Stimulated activated CD8-positive, alpha-beta memory T cell treated with anti-CD3 and anti-CD28 coated beads, Interleukin-12 subunit alpha, Interleukin-12 subunit beta, amount 100 ng/mL, for 24 hours (primary cell): ENCODE data around the gene FBXL5.
"Not testable (repeated sequence)": the region's sequence is repeated elsewhere in the genome, so short reads cannot be mapped to it uniquely, and the experiment has no call there.

Experiments
- DNase-seq: peaks from one replicate; pipeline ENCODE4 v3.0.0-alpha.2; 2020; ENCODE audit errors: extremely low read depth

Gene FBXL5

DNA sequence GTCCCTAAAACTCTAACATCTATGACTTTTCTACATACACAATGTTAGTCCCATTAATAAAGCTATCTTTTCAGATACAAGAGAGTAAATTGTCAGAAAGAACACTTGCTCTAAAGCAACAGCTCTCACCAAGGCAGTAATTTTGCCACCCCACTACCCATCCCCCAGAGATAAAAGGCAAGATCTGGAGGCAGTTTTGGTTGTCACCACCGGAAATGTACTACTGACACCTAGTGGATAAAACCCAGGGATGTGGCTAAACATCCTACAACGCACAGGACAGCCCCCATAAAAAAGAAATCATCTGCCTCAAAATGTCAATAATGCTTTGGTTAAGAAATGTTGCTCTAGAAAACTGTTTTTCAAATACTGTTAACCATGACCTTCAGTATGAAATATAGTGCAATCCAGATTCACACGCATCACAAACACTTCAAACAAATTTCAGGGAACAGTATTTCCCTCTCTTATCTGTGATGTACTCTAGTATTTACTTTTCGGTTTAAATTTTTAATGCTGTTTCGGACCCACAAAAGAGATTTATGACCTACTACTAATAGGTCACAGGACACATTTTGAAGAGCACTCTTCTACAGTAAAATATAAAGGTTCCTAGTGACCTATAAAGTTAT lies 5.1 kb downstream of the FBXL5 start:
- peak; percentile 12 for DNase-seq

DNA sequence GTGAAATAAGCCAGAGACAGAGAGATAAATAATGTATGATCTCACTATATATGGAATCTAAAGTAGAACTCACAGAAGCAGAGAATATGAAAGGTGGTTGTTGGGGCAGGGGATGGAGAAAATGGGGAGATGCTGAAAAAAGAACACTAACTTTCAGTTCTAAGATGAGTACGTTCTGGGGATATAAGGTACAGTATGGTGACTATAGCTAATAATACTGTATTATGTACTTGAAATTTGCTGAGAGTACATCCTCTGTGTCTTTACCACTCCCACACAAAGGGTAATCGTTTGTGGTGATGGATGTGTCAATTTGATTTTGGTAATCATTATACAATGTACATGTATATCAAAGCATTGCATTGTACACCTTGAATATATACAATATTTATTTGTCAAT lies 6.6 kb downstream of the FBXL5 start:
- DNase-seq: no peak

DNA sequence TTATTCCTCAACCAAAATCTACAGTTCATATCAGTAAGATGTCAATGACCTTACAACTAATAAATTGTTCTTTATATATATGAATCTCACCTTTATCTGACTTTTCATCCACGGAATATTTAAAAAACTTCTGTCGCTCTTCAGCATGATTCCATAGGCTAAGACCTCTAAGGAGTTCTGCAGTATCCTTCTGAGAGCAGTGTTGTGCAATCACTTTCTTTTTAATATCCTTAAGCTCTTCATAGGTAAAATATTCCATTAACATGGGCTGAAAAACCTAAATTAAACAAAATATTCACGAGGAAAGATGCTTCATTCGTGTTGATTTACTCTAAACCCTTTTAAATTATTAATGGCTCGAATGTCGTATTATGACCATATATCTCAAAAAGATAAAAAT lies 16.7 kb downstream of the FBXL5 start:
- no peak for DNase-seq

DNA sequence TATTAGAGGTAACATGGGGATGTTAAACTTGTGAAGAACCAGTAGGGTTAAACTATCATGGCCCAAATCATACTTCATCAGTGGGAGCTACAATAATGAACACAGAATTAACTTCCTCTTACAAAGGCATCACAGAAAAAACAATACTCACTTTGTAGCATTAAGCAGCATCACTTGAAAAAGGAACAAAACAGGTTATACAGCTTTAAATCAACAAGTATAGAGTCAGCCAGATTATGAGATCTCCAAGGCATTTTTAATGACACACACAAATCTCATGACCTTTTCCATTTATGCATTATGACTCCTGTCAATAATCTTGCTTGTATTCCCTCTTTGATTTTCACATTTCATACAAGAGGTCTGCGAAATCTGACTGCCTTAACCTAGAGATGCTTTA lies 18.3 kb downstream of the FBXL5 start:
- DNase-seq: no peak

DNA sequence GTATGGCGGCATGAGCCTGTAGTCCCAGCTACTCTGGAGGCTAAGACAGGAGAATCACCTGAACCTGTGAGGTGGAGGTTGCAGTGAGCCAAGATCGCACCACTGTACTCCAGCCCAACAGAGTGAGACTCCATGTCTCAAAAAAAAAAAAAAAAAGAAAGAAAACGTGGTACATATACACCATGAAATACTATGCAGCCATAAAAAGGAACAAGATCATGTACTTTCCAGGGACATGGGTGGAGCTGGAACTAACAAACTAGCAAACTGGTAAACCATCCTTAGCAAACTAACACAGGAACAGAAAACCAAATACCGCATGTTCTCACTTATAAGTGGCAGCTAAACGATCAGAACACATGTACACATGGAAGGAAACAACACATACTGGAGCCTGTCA lies 37.8 kb downstream of the FBXL5 start:
- not testable (repeated sequence) for DNase-seq

DNA sequence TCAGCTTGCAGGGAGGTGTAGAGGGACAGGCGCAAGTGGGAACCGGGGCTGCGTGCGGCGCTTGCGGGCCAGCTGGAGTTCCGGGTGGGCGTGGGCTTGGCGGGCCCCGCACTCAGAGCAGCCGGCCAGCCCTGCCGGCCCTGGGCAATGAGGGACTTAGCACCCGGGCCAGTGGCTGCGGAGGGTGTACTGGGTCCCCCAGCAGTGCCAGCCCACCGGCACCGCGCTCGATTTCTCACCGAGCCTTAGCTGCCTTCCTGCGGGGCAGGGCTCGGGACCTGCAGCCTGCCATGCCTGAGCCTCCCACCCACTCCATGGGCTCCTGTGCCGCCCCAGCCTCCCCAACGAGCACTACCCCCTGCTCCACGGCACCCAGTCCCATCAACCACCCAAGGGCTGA lies 40.3 kb downstream of the FBXL5 start:
- DNase-seq: not testable (repeated sequence)

DNA sequence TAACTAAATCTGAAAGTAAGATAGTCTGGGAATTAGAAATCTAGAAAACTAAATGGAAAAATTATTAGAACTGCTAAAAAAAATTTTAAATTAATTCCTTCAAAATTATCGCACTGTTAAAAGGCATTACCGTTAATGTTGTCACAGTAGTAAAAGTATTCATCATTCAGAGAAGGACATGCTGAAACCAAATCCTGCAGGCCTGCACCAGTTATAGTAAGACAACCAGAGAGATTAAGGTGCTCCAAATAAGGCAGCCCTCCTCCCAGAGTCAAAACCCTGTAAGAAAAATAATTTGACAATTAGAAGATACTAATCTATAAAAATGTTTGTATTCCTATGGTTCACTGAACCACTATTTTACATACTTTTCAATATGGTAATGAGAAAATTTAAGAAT lies 43.0 kb downstream of the FBXL5 start:
- DNase-seq: no peak

DNA sequence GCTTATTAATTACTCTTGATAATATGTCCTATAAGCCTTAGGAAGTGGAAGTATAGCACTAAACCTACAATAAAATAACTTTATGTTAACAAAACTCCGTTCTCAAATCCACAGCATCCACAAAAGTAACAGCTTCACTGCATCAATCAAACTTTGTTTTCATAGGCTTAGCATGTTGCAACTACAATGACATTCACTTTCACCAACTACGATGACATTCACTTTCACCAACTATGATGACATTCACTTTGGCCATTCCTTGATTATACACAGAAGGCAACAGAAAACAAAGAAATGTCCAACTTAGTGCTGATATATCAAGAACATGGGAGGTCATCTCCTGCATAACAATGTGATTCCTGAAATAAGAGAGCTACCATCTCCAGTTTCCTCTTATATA lies 44.3 kb downstream of the FBXL5 start:
- DNase-seq: no peak

DNA sequence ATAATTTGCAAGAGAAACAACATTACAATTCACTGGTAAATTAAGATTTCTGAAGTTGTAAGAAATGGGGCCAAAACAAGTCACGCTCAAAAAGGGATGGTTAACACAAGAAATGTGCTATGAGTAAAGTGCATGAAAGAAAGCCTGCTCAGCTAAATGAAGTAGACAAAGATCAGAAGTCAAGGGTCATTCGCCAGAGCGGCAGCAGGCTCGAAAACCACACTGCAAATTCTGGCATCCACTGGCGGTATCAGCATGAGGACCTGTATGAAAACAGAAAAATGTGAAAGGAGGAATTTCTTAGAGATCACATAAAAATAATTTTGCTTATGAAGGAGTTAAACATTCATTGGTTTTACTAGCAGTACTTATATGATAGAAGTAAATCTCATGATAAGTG lies 49.6 kb downstream of the FBXL5 start:
- DNase-seq: no peak

DNA sequence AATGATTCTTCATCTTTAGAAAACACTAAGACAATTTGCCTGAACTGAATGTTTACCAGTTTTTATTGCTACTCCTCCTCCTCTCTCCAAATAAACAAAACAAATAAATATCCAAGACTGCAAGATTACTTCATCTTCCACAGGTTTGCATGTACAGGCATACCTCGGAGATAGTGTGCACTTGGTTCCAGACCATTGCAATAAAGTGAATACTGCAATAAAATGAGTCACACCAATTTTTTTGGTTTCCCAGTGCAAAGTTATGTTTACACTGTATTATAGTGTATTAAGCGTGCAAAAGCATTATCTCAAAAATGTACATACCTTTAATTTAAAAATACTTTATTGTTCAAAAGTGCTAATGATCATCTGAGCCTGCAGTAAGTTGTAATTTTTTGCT lies 53.3 kb downstream of the FBXL5 start:
- DNase-seq: no peak

DNA sequence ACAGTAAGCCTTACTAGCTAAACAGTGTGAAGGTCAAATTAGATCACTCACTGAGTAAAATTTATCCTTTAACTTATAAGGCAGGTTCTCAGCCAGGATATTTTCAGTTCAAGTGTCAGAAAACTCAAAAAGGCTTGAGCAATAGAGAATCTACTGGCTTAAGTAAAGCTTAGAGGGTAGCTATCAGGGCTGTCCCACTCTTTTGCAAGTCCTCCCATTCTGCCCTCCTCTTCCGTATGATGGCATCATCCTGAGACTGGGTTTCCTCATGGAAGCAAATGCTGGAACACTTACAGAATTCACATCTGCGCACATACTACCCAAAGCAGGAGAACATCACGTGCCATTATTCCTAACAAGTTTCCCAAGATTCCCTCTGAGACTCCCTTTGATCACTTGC lies 55.0 kb downstream of the FBXL5 start:
- no peak for DNase-seq

DNA sequence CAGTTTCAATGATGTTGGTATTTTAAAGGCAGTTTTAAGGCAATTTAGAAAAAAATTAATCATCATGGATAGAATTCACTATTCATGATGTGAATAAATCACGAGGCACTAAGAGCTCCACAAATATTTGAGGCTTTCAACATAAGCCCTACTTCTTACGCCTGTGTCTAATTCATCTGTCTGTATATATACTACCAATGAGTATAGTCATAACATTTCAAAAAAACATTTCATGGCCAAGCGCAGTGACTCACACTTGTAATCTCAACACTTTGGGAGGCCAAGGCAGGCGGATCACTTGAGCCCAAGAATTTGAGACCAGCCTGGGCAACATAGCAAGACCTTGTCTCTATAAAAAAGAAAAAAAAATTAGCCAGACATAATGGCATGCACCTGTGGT lies 56.5 kb downstream of the FBXL5 start:
- no peak for DNase-seq

DNA sequence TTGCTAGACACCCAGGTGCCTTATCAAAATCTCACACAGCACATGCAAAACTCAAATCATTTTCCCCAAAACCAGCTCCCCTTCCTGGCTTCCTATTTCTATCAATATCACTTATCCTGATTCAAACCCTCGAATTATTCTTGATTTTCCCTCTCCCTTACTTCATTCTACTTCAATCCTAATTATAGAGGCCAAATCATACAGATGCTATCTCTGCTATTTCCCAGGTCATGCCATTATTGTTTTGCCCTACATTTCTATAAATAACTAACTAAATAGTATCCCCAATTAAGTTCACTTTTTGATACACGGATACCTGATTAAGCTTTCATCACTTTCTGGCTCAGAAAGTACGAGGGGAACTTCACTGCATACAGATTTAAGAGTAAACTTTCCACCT lies 62.4 kb downstream of the FBXL5 start:
- no peak for DNase-seq

DNA sequence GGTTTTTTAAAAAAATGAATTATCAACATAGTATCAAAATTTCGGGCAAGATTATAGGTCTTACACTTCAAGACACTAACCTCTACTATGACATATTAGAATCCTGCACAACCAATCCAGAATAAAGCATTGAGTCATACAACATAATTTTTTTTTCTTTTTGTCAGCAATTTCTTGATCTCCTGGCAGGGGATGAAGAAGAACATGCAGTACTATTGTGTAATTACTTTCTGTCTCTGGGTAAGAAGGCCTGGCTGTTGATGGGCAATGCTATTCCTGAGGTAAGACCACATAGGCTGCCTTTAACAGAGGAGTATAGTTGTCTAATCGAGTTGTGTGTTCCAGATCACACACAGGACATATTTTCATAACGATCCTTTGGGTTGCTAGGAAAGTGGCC lies 67.5 kb downstream of the FBXL5 start:
- DNase-seq: no peak

DNA sequence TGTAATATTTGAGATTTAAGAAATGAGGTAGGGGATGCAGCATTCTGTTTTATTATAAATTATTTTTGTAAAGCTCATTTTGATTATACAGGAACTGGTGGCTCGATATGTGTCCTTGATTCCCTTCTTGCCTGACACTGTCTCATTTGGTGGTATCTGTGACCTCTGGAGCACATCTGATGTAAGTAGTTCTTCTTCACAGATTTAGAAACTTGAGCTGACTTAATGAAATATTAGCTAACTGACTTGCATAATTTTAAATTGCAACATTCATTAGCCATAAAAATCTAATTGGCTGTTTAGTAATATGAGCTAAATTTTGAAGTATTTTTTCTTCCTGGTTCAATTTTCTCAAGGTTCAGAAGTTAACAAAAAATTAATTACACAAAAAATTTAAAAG lies 69.1 kb downstream of the FBXL5 start:
- DNase-seq: no peak

DNA sequence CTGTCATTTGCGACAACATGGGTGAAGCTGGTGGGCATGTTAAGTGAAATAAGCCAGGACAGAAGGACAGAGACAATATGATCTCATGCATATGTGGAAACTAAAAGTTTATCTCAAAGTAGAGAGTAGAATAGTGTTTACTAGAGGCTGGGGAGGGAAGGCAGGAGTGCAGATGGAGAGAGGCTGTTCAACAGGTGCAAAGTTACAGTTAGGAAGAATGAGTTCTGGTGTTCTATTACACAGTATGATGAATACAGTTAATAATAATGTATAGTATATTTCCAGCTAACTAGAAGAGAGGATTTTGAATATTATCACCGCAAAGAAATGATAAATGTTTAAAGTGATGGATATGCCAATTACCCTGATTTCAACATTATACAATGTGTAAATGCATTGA lies 69.8 kb downstream of the FBXL5 start:
- no peak for DNase-seq

DNA sequence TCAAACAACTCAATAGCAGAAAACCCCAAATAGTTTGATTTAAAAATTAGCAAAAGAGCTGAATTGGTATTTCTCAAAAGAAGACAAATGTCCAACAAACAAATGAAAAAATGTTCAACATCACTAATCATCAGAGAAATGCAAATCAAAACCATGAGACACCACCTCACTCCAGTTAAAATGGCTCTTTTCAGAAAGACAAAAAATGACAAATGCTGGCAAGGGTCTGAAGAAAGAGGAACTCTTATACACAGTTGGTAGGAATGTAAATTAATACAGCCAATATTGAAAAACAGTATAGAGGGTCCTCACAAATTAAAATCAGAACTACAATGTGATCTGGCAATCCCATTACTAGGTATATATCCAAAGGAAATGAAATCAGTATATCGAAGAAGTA lies 70.4 kb downstream of the FBXL5 start:
- DNase-seq: no peak

DNA sequence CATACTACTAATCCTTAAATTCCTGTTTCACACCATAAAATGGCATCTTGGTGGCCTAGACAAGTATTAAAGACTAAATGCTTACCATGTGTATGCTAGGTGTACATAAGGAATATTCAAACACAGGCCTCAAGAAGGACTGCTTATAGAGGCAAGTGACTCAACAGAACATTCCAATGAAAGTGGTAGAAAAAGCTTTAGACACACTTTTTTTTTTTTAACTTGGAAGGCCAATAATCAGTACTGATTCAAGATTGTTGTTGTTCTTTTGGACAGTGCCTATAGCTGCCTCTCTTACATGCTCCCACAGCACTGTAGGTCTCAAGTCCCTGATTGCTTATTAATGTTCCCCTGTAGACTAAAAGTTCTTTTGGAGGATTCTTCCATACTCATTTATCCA lies 77.6 kb downstream of the FBXL5 start:
- no peak for DNase-seq

DNA sequence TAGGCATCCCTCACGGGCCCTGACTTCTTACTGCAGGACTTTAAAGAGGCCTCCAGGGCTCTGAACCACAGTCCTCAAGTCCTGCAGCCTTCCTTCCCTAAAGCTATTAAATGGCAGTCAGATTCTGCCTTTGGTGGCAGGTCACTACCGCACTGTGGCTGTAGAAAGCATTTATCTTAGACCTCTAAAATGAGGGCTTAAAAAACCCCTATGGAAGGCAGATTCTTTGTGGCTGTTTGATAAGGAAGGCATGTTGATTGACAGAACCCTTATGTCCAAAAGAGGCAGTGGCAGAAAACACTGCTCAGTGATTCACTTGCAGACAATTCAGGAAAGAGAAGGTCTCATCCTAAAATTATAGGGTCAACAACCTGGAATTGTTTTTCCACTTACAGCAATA lies 79.2 kb downstream of the FBXL5 start:
- DNase-seq: no peak

DNA sequence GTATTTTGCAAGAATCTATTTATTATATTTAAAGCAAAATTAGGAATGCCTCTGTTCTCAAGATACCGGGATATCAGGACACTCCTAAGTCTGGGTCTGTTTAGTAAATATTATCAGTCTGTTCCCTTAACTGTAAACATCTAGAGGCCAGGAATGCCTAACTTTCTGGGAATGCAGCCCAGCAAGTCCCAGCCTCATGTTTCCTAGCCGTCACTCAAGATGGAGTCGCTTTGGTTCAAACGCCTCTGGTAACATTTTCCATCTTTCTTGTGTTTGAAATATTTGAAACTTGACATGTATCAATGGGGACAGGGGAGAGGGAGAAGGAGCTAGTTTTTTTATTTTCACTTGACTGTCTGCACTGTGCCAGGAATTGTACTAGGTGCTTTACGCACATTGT lies 85.4 kb downstream of the FBXL5 start:
- DNase-seq: no peak

DNA sequence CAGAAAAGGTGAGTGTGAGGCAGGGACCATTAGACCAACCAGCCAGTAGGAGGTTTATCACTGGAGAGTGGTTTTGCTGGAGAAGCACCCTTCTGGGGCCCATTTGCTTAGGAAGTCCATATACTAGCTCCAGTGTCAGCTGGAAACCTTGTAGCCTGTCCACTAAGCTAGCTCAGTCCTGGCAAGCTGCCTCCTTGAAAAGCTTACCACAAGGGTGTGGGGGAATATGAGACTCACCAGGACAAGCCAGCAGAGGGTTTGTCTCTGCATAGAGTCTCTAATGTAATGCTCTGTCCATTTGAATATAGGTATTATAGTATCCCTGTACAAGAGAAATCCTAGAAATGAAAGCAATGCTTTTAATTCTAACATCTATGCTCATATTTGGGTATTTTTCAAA lies 86.3 kb downstream of the FBXL5 start:
- no peak for DNase-seq

DNA sequence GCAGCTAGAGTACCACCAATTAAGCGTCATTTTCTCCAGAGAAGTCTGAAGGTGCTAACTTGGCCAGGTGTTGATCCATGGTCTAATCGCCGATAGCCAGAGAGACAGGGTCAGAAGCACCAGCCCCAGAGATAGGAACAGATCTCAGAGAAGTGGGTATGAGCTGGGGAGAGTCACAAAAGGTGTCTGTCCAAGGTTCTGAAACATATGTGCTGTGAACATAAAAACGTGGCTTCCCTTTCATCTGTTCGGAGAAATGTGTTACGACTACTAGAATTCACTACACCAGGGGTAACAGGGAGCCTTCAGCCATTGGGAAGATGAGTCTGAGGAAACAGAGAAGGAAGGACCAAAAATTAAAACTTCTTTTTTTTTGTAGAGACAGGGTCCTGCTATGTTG lies 91.3 kb downstream of the FBXL5 start:
- no peak for DNase-seq

DNA sequence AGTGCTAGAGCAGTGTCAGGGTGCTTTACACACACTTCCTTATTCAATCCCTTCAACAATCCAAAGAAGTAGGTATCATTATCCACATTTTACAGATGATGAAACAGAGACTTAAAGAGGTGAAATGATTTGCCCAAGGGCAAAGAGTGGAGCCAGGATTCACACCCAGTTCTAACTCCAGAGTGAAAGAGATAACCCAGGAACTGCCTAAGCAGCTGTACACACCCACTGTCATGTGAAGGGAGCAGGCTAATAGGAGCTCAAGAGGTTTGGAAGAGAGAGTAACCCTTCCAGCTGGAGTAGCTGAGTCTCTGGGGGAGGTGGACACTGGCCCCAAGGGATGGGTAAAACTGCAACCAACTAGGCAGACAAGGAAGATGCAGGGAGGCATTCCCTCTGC lies 92.5 kb downstream of the FBXL5 start:
- no peak for DNase-seq

DNA sequence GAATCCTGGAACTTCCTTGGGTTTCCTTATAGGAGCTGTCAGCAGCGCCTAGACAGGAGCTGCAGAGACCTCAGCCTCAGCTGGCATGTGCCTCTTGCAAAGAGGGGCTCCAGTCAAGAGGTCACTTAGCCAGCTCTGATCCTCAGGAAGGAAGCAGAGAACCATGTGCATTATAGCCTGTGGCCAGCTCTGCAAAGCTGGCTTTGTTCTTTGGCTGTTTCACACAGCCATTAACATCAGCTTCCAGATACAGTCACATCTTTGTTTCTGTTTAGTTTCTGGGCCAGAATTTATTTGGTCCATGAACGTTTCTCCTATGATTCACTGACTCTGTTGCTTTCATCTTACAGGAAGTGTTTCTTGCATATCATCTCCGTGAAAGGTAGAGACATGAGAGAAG lies 93.0 kb downstream of the FBXL5 start:
- DNase-seq: no peak

DNA sequence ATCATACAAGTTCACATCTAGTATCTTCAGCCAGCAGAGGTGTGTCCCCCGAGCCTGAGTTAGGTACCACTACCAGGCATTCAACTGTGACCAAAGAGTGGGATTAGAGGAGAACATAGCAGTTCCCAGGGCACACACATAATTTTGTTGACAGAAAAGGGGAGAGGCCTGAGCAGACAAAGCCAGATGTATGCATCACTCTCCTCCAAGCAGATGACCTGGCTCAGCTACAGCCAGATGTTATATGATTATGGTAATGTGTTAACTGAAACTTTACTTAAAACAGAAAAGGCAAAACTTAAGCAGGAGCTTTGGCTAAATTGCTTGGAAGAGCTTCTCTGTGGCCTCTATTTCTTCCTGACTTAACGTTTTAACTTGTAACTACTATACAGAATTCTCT lies 96.6 kb downstream of the FBXL5 start:
- no peak for DNase-seq
